Natural killer cell treated with Interleukin-12 subunit alpha and Interleukin-12 subunit beta and Interleukin-15 and Interleukin-18, amount 100 ng/mL, for 72 hours (primary cell): Measurements from ENCODE around the gene TMEM218. TPM values are rescaled to one million over a fixed set of nuclear protein-coding genes. Genes with fewer than 3 reads are reported as not detected.

Source experiments
- ATAC-seq, 2 donors: fragments of 150-1000 bp; cut with Tn5 transposase in 1 of 2; sonication (Bioruptor Pico), chemical (Tn5 transposase) in 1 of 2; 2 replicates each; pipeline ENCODE4 v1.10.0; 2021
- DNase-seq: peaks from one replicate; pipeline ENCODE4 v3.0.0; 2022; ENCODE audit warnings: low spot score
- H3K27ac Mint-ChIP-seq, 2 donors: 1 replicate in 1 of 2; 2 replicates in 1 of 2; pipeline ENCODE4 v1.8.0; 2022; ENCODE audit warnings: mixed read lengths in 2 of 2, mild to moderate bottlenecking in 1 of 2, moderate library complexity in 1 of 2
- H3K27me3 Mint-ChIP-seq, 2 donors: 1 replicate in 1 of 2; 2 replicates in 1 of 2; pipeline ENCODE4 v1.8.0; 2022; ENCODE audit warnings: mixed read lengths in 2 of 2
- H3K36me3 Mint-ChIP-seq: one replicate; pipeline ENCODE4 v1.8.0; 2022; ENCODE audit warnings: mixed read lengths
- H3K4me1 Mint-ChIP-seq, 2 donors: 1 replicate in 1 of 2; 2 replicates in 1 of 2; pipeline ENCODE4 v1.8.0; 2022; ENCODE audit warnings: low read depth in 2 of 2, mixed read lengths in 2 of 2, mild to moderate bottlenecking in 1 of 2
- H3K4me3 Mint-ChIP-seq: one replicate; pipeline ENCODE4 v1.8.0; 2022; ENCODE audit warnings: mixed read lengths
- H3K9me3 Mint-ChIP-seq: 2 replicates; pipeline ENCODE4 v1.8.0; 2022; ENCODE audit warnings: mixed read lengths
- total RNA-seq, 2 donors: library from RNA; stranded (reverse); gene quantifications; one replicate each; pipeline ENCODE4 v1.2.3, GENCODE V29; 2022

TMEM218 gene
- total RNA-seq, 2 donors from 2014 or later, result 14.2 to 19.7 TPM

GRCh38 chr11:125117429-125117828 lies 6.0 kb upstream of the TMEM218 start:
- H3K36me3 Mint-ChIP-seq, result no peaks in the 10 kb centered on the region
- ATAC-seq (no peak), DNase-seq (no peak)
- peaks cover under 1% of the 10 kb centered on the region for H3K9me3 Mint-ChIP-seq
- H3K4me1 Mint-ChIP-seq, result no peaks in the 10 kb centered on the region
- peaks cover 20 to 32% of the 10 kb centered on the region in 2 donors for H3K27me3 Mint-ChIP-seq
- H3K4me3 Mint-ChIP-seq, result no peak overlapping the region
- no peak overlapping the region for H3K27ac Mint-ChIP-seq

DNA sequence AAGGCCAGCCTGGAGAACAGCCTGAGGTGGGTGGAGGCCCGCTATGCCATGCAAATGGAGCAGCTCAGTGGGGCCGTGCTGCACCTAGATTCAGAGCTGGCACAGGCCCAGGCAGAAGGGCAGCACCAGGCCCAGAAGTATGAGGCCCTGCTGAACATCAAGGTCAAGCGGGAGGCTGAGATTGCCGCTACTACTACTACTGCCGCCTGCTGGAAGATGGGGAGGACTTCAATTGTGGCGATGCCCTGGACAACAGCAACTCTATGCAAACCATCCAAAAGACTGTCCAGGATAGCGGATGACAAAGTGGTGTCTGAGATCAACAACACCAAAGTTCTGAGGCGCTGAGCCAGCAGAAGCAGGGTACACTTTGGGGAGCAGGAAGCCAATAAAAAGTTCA lies 3.1 kb upstream of the TMEM218 start:
- H3K27ac Mint-ChIP-seq, result no peak overlapping the region
- peaks cover 19 to 20% of the 10 kb centered on the region in 2 donors for H3K27me3 Mint-ChIP-seq
- no peak for DNase-seq
- no peak overlapping the region for H3K4me3 Mint-ChIP-seq
- H3K36me3 Mint-ChIP-seq, result no peaks in the 10 kb centered on the region
- no peak for ATAC-seq
- peaks cover 4% of the 10 kb centered on the region for H3K9me3 Mint-ChIP-seq
- peaks cover 19 to 21% of the 10 kb centered on the region in 2 donors for H3K4me1 Mint-ChIP-seq

DNA sequence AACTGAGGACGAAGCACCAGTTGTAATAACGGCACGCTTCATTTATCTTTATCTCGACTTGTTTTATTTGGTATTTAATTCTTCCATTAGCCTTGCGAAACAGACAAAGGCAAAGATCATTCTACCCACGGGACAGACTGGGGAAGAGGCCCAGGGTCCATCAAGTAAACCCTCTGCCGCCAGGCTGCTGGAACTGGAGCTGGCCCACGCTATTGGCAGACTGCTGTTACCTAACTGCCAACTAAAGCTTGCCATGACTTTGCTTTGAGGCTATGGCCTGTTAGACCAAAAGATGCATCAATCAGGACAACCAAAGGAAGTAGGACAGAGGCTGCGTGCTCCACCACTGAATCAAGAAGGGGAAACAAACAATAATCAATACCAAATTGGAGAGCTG lies 780 bp upstream of the TMEM218 start:
- Mint-ChIP-seq H3K9me3 (peaks cover 4% of the 10 kb centered on the region), H3K4me1 (peaks cover 19 to 21% of the 10 kb centered on the region in 2 donors)

DNA sequence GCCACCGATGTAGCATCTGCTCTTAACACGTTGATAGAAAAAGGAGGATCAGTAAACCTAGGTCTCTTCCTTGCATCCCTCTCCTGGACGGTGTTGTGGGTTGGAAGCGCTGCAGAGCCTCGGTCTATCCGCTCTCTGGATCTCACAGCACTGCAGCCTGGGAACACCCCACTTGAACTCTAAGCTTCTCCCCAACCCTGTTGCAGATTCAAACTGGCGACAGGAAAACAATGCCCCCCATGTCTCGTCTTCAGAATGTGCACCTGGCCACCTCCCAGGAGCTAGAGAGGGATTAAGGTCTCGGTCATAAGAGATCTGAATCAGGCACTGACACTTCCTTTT lies 454 bp downstream of the TMEM218 start:
- Mint-ChIP-seq H3K36me3 (peaks cover 5% of the 10 kb centered on the region), H3K4me3 (peak overlapping the region; percentile 98), H3K27ac (peak overlapping the region; percentile 95 to 96), H3K4me1 (peaks cover 22 to 26% of the 10 kb centered on the region in 2 donors), H3K27me3 (peaks cover 0 to 2% of the 10 kb centered on the region in 2 donors), H3K9me3 (peaks cover 4% of the 10 kb centered on the region)
- DNase-seq (no peak), ATAC-seq (no peak)

More for the DNA sequence above, 780 bp upstream of the TMEM218 start:
- DNase-seq, result no peak
- H3K27me3 Mint-ChIP-seq, result peaks cover 6% of the 10 kb centered on the region in 2 donors
- peak overlapping the region; percentile 95 to 96 for H3K27ac Mint-ChIP-seq
- H3K4me3 Mint-ChIP-seq, result peak overlapping the region; percentile 98
- H3K36me3 Mint-ChIP-seq, result no peaks in the 10 kb centered on the region
- ATAC-seq, result no peak

DNA sequence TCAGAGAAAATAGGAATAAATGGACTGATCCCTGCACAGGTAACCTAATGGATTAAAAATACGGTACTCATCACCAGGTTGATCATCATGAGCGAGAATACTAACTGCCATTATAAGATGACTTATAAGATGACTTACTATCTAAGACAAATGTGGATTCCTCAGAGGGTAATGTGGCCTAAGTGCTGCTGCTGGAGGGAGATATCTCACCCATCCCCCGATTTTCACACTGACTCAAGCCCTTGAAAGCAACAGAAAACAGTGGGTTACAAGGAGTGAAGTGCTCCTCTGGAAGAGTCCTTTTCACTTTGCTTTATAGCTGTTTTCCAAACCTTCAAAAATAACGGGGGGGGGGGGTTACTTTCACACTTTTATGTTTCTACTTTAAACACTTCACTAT lies 920 bp downstream of the TMEM218 start:
- Mint-ChIP-seq H3K9me3 (peaks cover 4% of the 10 kb centered on the region), H3K27ac (peak overlapping the region; percentile 95 to 96), H3K4me1 (peaks cover 24 to 30% of the 10 kb centered on the region in 2 donors), H3K27me3 (peaks cover 0 to under 1% of the 10 kb centered on the region in 2 donors), H3K4me3 (peak overlapping the region; percentile 98), H3K36me3 (peaks cover 5% of the 10 kb centered on the region)
- ATAC-seq (peak in 1 of 2 donors; percentile 17), DNase-seq (peak; percentile 70)

- no peak overlapping the region for H3K4me3 Mint-ChIP-seq
- H3K9me3 Mint-ChIP-seq, result peaks cover 4% of the 10 kb centered on the region
- no peak for ATAC-seq
- H3K27me3 Mint-ChIP-seq, result no peaks in the 10 kb centered on the region
- H3K36me3 Mint-ChIP-seq, result peaks cover 5% of the 10 kb centered on the region
- no peak overlapping the region for H3K27ac Mint-ChIP-seq
- H3K4me1 Mint-ChIP-seq, result peaks cover 24 to 36% of the 10 kb centered on the region in 2 donors
- DNase-seq, result no peak
Observed at GRCh38 chr11:125108469-125108868, 3.0 kb downstream of the TMEM218 start.

DNA sequence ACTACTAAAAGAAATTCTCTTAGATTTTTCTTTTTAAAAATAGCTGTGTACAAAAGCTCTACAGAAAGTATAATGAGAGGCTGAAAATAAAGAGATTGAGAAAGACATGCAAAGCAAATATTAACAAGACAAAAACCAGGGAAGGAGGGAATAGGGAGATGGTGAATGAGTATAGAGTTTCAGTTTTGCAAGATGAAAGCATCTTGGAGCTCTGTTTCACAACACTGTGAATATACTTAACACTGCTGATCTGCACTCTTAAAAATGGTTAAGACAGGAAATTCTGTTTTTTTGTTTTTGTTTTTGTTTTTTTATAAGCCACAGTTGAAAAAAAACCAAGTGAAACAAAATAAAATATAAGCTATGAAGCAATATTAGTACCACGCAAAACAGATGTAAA lies 5.5 kb downstream of the TMEM218 start:
- H3K9me3 Mint-ChIP-seq, result no peaks in the 10 kb centered on the region
- DNase-seq (no peak), ATAC-seq (no peak)
- H3K36me3 Mint-ChIP-seq, result peaks cover 14% of the 10 kb centered on the region
- H3K27me3 Mint-ChIP-seq, result no peaks in the 10 kb centered on the region
- H3K27ac Mint-ChIP-seq, result no peak overlapping the region
- H3K4me3 Mint-ChIP-seq, result no peak overlapping the region
- peaks cover 11 to 23% of the 10 kb centered on the region in 2 donors for H3K4me1 Mint-ChIP-seq

- H3K27me3 Mint-ChIP-seq, result no peaks in the 10 kb centered on the region
- no peak overlapping the region for H3K4me3 Mint-ChIP-seq
- peaks cover 30% of the 10 kb centered on the region for H3K36me3 Mint-ChIP-seq
- no peaks in the 10 kb centered on the region for H3K9me3 Mint-ChIP-seq
- no peak for ATAC-seq
- H3K27ac Mint-ChIP-seq, result no peak overlapping the region
- peaks cover 11 to 15% of the 10 kb centered on the region in 2 donors for H3K4me1 Mint-ChIP-seq
- DNase-seq, result no peak
Observed at GRCh38 chr11:125102510-125102909, 8.9 kb downstream of the TMEM218 start.

DNA sequence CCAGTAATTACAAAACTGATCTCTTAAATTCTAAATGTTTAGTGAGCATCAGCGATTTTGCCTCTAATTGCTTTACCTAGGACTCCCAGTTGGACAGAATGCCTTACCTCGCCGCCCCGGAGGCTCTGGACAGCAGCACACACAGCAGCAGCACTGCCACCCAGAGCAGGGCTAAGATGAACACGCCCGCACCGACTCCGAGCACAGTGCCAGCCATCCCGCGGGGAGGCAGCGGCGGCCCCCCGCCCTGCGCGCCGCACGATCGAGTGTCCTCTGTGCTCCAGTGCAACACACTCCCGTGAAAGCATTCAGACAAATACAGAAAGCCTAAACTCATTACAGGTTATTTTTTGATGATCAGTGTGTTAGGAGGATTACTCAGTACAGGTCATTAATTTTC lies 9.4 kb downstream of the TMEM218 start:
- H3K4me1 Mint-ChIP-seq, result peaks cover 11 to 15% of the 10 kb centered on the region in 2 donors
- H3K36me3 Mint-ChIP-seq, result peaks cover 30% of the 10 kb centered on the region
- no peaks in the 10 kb centered on the region for H3K9me3 Mint-ChIP-seq
- ATAC-seq, result no peak
- no peaks in the 10 kb centered on the region for H3K27me3 Mint-ChIP-seq
- DNase-seq, result no peak
- no peak overlapping the region for H3K4me3 Mint-ChIP-seq
- no peak overlapping the region for H3K27ac Mint-ChIP-seq

DNA sequence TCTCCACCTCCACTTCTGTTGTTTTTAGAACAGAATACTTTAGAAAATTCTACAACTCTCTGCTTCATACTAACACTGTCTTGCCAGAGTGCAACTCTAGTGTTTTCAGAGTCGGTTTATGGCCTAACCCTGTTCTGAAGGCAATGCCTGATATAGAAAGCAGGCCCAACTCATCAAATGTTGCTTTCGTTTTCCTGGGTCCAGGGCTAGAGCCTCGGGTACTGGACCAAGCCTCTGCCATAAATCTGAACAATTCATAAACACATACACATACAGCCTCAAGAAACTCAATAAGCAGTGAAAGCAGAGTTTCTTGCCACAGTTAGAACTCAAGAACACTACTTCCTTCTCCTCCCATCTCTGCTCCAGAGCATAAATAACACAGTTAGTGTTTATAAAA lies 9.8 kb downstream of the TMEM218 start:
- Mint-ChIP-seq H3K27ac (no peak overlapping the region), H3K4me3 (no peak overlapping the region), H3K9me3 (no peaks in the 10 kb centered on the region), H3K4me1 (peaks cover 11 to 15% of the 10 kb centered on the region in 2 donors), H3K36me3 (peaks cover 31% of the 10 kb centered on the region), H3K27me3 (no peaks in the 10 kb centered on the region)
- DNase-seq (no peak), ATAC-seq (no peak)

- DNase-seq (no peak), ATAC-seq (no peak)
- Mint-ChIP-seq H3K27me3 (no peaks in the 10 kb centered on the region), H3K36me3 (peaks cover 28% of the 10 kb centered on the region), H3K9me3 (no peaks in the 10 kb centered on the region), H3K4me3 (no peak overlapping the region), H3K27ac (no peak overlapping the region), H3K4me1 (peaks cover 2 to 5% of the 10 kb centered on the region in 2 donors)
Observed at GRCh38 chr11:125100136-125100535, 11.3 kb downstream of the TMEM218 start.

DNA sequence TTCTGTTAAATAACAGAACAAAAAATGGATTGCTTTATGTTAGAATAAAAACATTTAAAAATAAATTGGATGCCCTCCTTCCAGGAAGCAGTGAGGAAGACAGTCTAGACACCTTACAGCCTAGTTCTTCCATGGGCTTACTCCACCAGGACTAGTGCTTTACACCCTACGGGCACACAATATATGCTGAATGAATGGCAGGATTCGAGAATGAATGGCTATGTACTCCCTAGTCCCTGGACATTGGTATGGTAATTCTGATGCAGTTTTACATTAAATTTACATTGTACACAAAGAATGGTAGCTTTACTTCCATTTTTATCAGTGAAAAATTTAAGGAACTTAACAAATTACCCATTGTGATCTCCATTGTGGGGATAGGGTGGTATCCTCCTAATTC lies 16.7 kb downstream of the TMEM218 start:
- ATAC-seq (no peak), DNase-seq (no peak)
- Mint-ChIP-seq H3K27me3 (no peaks in the 10 kb centered on the region), H3K36me3 (peaks cover 8% of the 10 kb centered on the region), H3K4me3 (no peak overlapping the region), H3K27ac (no peak overlapping the region), H3K9me3 (no peaks in the 10 kb centered on the region), H3K4me1 (peaks cover 0 to 4% of the 10 kb centered on the region in 2 donors)

- no peak overlapping the region for H3K4me3 Mint-ChIP-seq
- H3K4me1 Mint-ChIP-seq, result peaks cover 0 to 4% of the 10 kb centered on the region in 2 donors
- peaks cover 6% of the 10 kb centered on the region for H3K36me3 Mint-ChIP-seq
- no peaks in the 10 kb centered on the region for H3K9me3 Mint-ChIP-seq
- DNase-seq (no peak), ATAC-seq (no peak)
- no peaks in the 10 kb centered on the region for H3K27me3 Mint-ChIP-seq
- H3K27ac Mint-ChIP-seq, result no peak overlapping the region
Observed at GRCh38 chr11:125093502-125093901, 17.9 kb downstream of the TMEM218 start.

DNA sequence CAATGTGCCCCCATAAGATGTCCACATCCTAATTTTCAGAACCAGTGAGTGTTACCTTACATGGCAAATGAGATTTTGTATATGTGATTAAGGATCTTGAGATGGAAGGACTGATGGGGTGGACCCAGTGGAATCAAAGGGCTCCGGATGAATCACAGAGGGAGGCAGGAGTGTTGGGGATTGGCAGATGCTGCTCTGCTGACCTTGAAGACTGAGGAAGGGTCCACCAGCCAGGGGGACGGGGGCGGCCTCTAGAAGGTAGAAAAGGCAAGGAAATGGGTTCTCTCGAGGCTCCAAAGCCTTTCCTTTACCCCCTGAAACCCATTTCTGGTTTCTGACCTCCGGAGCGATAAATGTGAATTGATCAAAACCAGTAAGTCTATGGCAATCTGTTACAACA lies 18.8 kb downstream of the TMEM218 start:
- H3K4me1 Mint-ChIP-seq, result peaks cover 0 to 4% of the 10 kb centered on the region in 2 donors
- H3K27ac Mint-ChIP-seq, result no peak overlapping the region
- H3K27me3 Mint-ChIP-seq, result no peaks in the 10 kb centered on the region
- ATAC-seq, result no peak
- H3K36me3 Mint-ChIP-seq, result peaks cover 4% of the 10 kb centered on the region
- H3K9me3 Mint-ChIP-seq, result no peaks in the 10 kb centered on the region
- no peak for DNase-seq
- H3K4me3 Mint-ChIP-seq, result no peak overlapping the region
